ENCODE results near the gene ABCC8. TPM values are rescaled to one million over a fixed set of nuclear protein-coding genes. Genes with fewer than 3 reads are reported as not detected.

ABCC8 gene
- total RNA-seq, 1 experiment from 2014 or later, result not detected

GRCh38 chr11:17371614-17372013 is 105.0 kb downstream of the ABCC8 start:
- no peaks in the 10 kb centered on the region for H3F3A ChIP-seq (ENCODE audit: insufficient read depth, low read depth)
- H2AFZ ChIP-seq, result no peak overlapping the region
- H3K27me3 ChIP-seq (ENCODE audit: insufficient read depth, low read depth), result no peaks in the 10 kb centered on the region
- no peak overlapping the region for H3K4me2 ChIP-seq
- CTCF ChIA-PET, result no interaction called here
- H3K79me2 ChIP-seq (ENCODE audit: low read depth), result no peaks in the 10 kb centered on the region
- H3K9me2 ChIP-seq (ENCODE audit: insufficient read depth), result no peaks in the 10 kb centered on the region
- H3K27ac ChIP-seq, result no peak overlapping the region
- intact Hi-C loops (cut with micrococcal nuclease; ENCODE audit: unreplicated experiment), result no loop called here
- peak in 1 of 2 experiments; percentile 15 for DNase-seq
- no peaks in the 10 kb centered on the region for H4K20me1 ChIP-seq (ENCODE audit: insufficient read depth)
- H3K9me3 ChIP-seq (ENCODE audit: insufficient read depth, low read depth), result peaks cover 35% of the 10 kb centered on the region
- no TSS peak for BruUV-seq (replicated peaks)
- H3K4me1 ChIP-seq (replicated peaks; ENCODE audit: insufficient read depth), result no peaks in the 10 kb centered on the region
- POLR2A ChIA-PET (ENCODE audit: unreplicated experiment), result no interaction called here
- peaks cover 22% of the 10 kb centered on the region for H3K36me3 ChIP-seq (ENCODE audit: low read depth)
- TF ChIP-seq EZH2 (IDR thresholded peaks at IDR 0.05; ENCODE audit: low read depth) (no peak), CTCF (conservative IDR thresholded peaks at IDR 0.05) (no peak)
- no peak overlapping the region for H3K4me3 ChIP-seq

- H4K20me1 ChIP-seq (ENCODE audit: insufficient read depth), result no peaks in the 10 kb centered on the region
- H3K79me2 ChIP-seq (ENCODE audit: low read depth), result no peaks in the 10 kb centered on the region
- H3K27me3 ChIP-seq (ENCODE audit: insufficient read depth, low read depth), result no peaks in the 10 kb centered on the region
- H3K4me1 ChIP-seq (replicated peaks; ENCODE audit: insufficient read depth), result no peaks in the 10 kb centered on the region
- H2AFZ ChIP-seq, result no peak overlapping the region
- no peak overlapping the region for H3K4me3 ChIP-seq
- DNase-seq, result no peak
- ChIA-PET CTCF (no interaction called here), POLR2A (ENCODE audit: unreplicated experiment) (no interaction called here)
- H3F3A ChIP-seq (ENCODE audit: insufficient read depth, low read depth), result no peaks in the 10 kb centered on the region
- no peak overlapping the region for H3K27ac ChIP-seq
- no TSS peak for BruUV-seq (replicated peaks)
- intact Hi-C loops (cut with micrococcal nuclease; ENCODE audit: unreplicated experiment), result no loop called here
- peaks cover 35% of the 10 kb centered on the region for H3K9me3 ChIP-seq (ENCODE audit: insufficient read depth, low read depth)
- no peaks in the 10 kb centered on the region for H3K9me2 ChIP-seq (ENCODE audit: insufficient read depth)
- no peak overlapping the region for H3K4me2 ChIP-seq
- peaks cover 22% of the 10 kb centered on the region for H3K36me3 ChIP-seq (ENCODE audit: low read depth)
- TF ChIP-seq CTCF (conservative IDR thresholded peaks at IDR 0.05), result no peak
- no peak for TF ChIP-seq EZH2 (IDR thresholded peaks at IDR 0.05; ENCODE audit: low read depth)
Observed at GRCh38 chr11:17369684-17370243, 106.9 kb downstream of the ABCC8 start.

GRCh38 chr11:17369094-17369493 is 107.6 kb downstream of the ABCC8 start:
- no TSS peak for BruUV-seq (replicated peaks)
- H3K4me1 ChIP-seq (replicated peaks; ENCODE audit: insufficient read depth), result no peaks in the 10 kb centered on the region
- H3K4me2 ChIP-seq, result no peak overlapping the region
- intact Hi-C loops (cut with micrococcal nuclease; ENCODE audit: unreplicated experiment), result no loop called here
- no peaks in the 10 kb centered on the region for H3F3A ChIP-seq (ENCODE audit: insufficient read depth, low read depth)
- no peak overlapping the region for H2AFZ ChIP-seq
- no peak for TF ChIP-seq EZH2 (IDR thresholded peaks at IDR 0.05; ENCODE audit: low read depth)
- no peak for TF ChIP-seq CTCF (conservative IDR thresholded peaks at IDR 0.05)
- ChIA-PET CTCF (no interaction called here), POLR2A (ENCODE audit: unreplicated experiment) (no interaction called here)
- no peak for DNase-seq
- H3K27me3 ChIP-seq (ENCODE audit: insufficient read depth, low read depth), result no peaks in the 10 kb centered on the region
- H3K9me3 ChIP-seq (ENCODE audit: insufficient read depth, low read depth), result peaks cover 35% of the 10 kb centered on the region
- no peak overlapping the region for H3K4me3 ChIP-seq
- H3K9me2 ChIP-seq (ENCODE audit: insufficient read depth), result no peaks in the 10 kb centered on the region
- H4K20me1 ChIP-seq (ENCODE audit: insufficient read depth), result no peaks in the 10 kb centered on the region
- no peaks in the 10 kb centered on the region for H3K79me2 ChIP-seq (ENCODE audit: low read depth)
- H3K36me3 ChIP-seq (ENCODE audit: low read depth), result peaks cover 22% of the 10 kb centered on the region
- H3K27ac ChIP-seq, result no peak overlapping the region
